Stimulated activated CD8-positive, alpha-beta memory T cell treated with anti-CD3 and anti-CD28 coated beads, Interleukin-7, amount 100 ng/mL, for 48 hours (primary cell): ENCODE measurements around the gene TLE5.
A peak's percentile ranks its signal among the peaks of the same experiment; 100 is the strongest.

Source experiments
- DNase-seq, 2 donors: peaks; one replicate each; pipeline ENCODE4 v3.0.0-alpha.2; 2020; ENCODE audit warnings: low read depth in 1 of 2; ENCODE audit errors: extremely low read depth in 1 of 2

TLE5 gene

GRCh38 chr19:3062165-3063105 is at the start of gene TLE5:
Gene TLE5, minus strand, starts transcription at chr19:3062495. Its CDS starts 295 bp downstream, at chr19:3062200.
- peak; percentile 39 to 42 for DNase-seq

- DNase-seq, result no peak
Measured at GRCh38 chr19:3111586-3112247, 49.4 kb upstream of the TLE5 start.

GRCh38 chr19:3110126-3110825 is 48.0 kb upstream of the TLE5 start:
- DNase-seq, result no peak

- no peak for DNase-seq
Measured at GRCh38 chr19:3109491-3109890, 47.2 kb upstream of the TLE5 start.

- peak in 1 of 2 donors; percentile 58 for DNase-seq
Measured at GRCh38 chr19:3108775-3109174, 46.5 kb upstream of the TLE5 start.

GRCh38 chr19:3107658-3108057 is 45.4 kb upstream of the TLE5 start:
- DNase-seq, result no peak

GRCh38 chr19:3106509-3107141 is 44.3 kb upstream of the TLE5 start:
- DNase-seq, result no peak

- DNase-seq, result no peak
Measured at GRCh38 chr19:3105641-3106508, 43.6 kb upstream of the TLE5 start.

GRCh38 chr19:3104708-3104983 is 42.4 kb upstream of the TLE5 start:
- no peak for DNase-seq

- no peak for DNase-seq
Measured at GRCh38 chr19:3102239-3103140, 40.2 kb upstream of the TLE5 start.

- no peak for DNase-seq
Measured at GRCh38 chr19:3100747-3101730, 38.7 kb upstream of the TLE5 start.

GRCh38 chr19:3100331-3100730 is 38.0 kb upstream of the TLE5 start:
- no peak for DNase-seq

- no peak for DNase-seq
Measured at GRCh38 chr19:3099347-3100145, 37.3 kb upstream of the TLE5 start.

GRCh38 chr19:3098515-3099346 is 36.4 kb upstream of the TLE5 start:
- no peak for DNase-seq

GRCh38 chr19:3098141-3098514 is 35.8 kb upstream of the TLE5 start:
- no peak for DNase-seq

GRCh38 chr19:3097442-3097871 is 35.2 kb upstream of the TLE5 start:
- DNase-seq, result no peak
